Fibroblast of lung (primary cell): ENCODE data around the gene SPAG7. TPM values are rescaled to one million over a fixed set of nuclear protein-coding genes. Genes with fewer than 3 reads are reported as not detected.

Source experiments
- DNase-seq, 2 donors: peaks; one replicate each; pipeline versions ENCODE4 v3.0.0 to v3.0.0-alpha.2; 2010; ENCODE audit warnings: low read depth in 2 of 2
- H2AFZ ChIP-seq: 2 replicates; pipeline ENCODE4 v1.5.1; 2012; ENCODE audit warnings: low read length, control low read depth, inconsistent platforms
- H3K27ac ChIP-seq: 2 replicates; pipeline ENCODE4 v1.5.1; 2011; ENCODE audit warnings: low read length, control low read depth; ENCODE audit not compliant: insufficient read depth
- H3K27me3 ChIP-seq: 2 replicates; pipeline ENCODE4 v1.5.1; 2011; ENCODE audit warnings: mild to moderate bottlenecking, low read length; ENCODE audit not compliant: control insufficient read depth, insufficient read depth
- H3K36me3 ChIP-seq: 2 replicates; pipeline ENCODE4 v1.5.1; 2011; ENCODE audit warnings: low read length; ENCODE audit not compliant: control insufficient read depth, insufficient read depth
- H3K4me1 ChIP-seq: 2 replicates; pipeline ENCODE4 v1.5.1; 2011; ENCODE audit warnings: low read length; ENCODE audit not compliant: control insufficient read depth, insufficient read depth; ENCODE audit errors: extremely low read depth
- H3K4me2 ChIP-seq: 2 replicates; pipeline ENCODE4 v1.5.1; 2011; ENCODE audit warnings: low read length, control low read depth; ENCODE audit not compliant: insufficient read depth; ENCODE audit errors: extremely low read depth
- H3K4me3 ChIP-seq, 4 experiments: fragments of 200-600 bp in 1 of 4; sonication (generic) in 1 of 4; replicated peaks in 1 of 4; 2 replicates each; pipeline ENCODE4 v1.5.1; 2011 to 2016; ENCODE audit warnings: low read length in 4 of 4, low read depth in 3 of 4, mild to moderate bottlenecking in 3 of 4, control low read depth in 2 of 4, inconsistent platforms in 1 of 4, mixed read lengths in 1 of 4; ENCODE audit not compliant: insufficient read depth in 1 of 4; ENCODE audit errors: control extremely low read depth in 1 of 4
- H3K79me2 ChIP-seq: 2 replicates; pipeline ENCODE4 v1.5.1; 2012; ENCODE audit warnings: mild to moderate bottlenecking, low read length, inconsistent platforms; ENCODE audit not compliant: control insufficient read depth, insufficient read depth
- H3K9ac ChIP-seq: 2 replicates; pipeline ENCODE4 v1.5.1; 2011; ENCODE audit warnings: mild to moderate bottlenecking, low read length, control low read depth; ENCODE audit not compliant: insufficient read depth
- H3K9me3 ChIP-seq: 2 replicates; pipeline ENCODE4 v1.5.1; 2012; ENCODE audit warnings: low read depth, low read length; ENCODE audit not compliant: control insufficient read depth, insufficient read depth
- H4K20me1 ChIP-seq: 2 replicates; pipeline ENCODE4 v1.5.1; 2011; ENCODE audit warnings: low read length; ENCODE audit not compliant: control insufficient read depth, insufficient read depth; ENCODE audit errors: extremely low read depth
- CTCF ChIP-seq, 2 donors: IDR thresholded peaks in 1 of 2; conservative IDR thresholded peaks in 1 of 2; 1 replicate in 1 of 2; 2 replicates in 1 of 2; pipeline ENCODE4 v1.5.1; 2011 to 2012; ENCODE audit warnings: low read length in 2 of 2, control low read depth in 1 of 2, inconsistent platforms in 1 of 2, low read depth in 1 of 2, mild to moderate bottlenecking in 1 of 2
- EZH2 ChIP-seq: IDR thresholded peaks from 2 replicates; pipeline ENCODE4 v1.5.1; 2012; ENCODE audit warnings: low read length, control low read depth, mild to moderate bottlenecking; ENCODE audit errors: missing control alignments
- polyA plus RNA-seq, 2 donors: library from polyadenylated mRNA; depleted of rRNA in 1 of 2; stranded (reverse) in 1 of 2; unstranded in 1 of 2; fragments of >200 nt; gene quantifications; 2 replicates each; pipeline ENCODE4 v1.2.1, GENCODE V29; 2011 to 2012; ENCODE audit warnings: missing spikeins in 1 of 2
- total RNA-seq: library from RNA; depleted of rRNA; stranded (reverse); fragments of >200 nt; gene quantifications from 2 replicates; pipeline ENCODE4 v1.2.1, GENCODE V29; 2014

The SPAG7 gene
- total and polyA plus RNA-seq, 2 donors (not counting 1 experiment from before 2014, with no cell fraction given): 62.8 to 83.0 TPM

- DNase-seq: no peak
- H3K27me3 ChIP-seq: no peaks in the 10 kb centered on the region
- no peaks in the 10 kb centered on the region for H3K9me3 ChIP-seq
- peaks cover 32% of the 10 kb centered on the region for H3K36me3 ChIP-seq
- no peak overlapping the region for H2AFZ ChIP-seq
- H3K4me1 ChIP-seq: peaks cover 30% of the 10 kb centered on the region
- peak overlapping the region; percentile 89 for H3K27ac ChIP-seq
- peaks cover 74% of the 10 kb centered on the region for H3K79me2 ChIP-seq
- peak overlapping the region; percentile 45 for H3K9ac ChIP-seq
- no peak for TF ChIP-seq CTCF (conservative IDR thresholded peaks at IDR 0.05 in 1 of 2, IDR thresholded peaks at IDR 0.05 in 1 of 2; ENCODE audit: low read depth in 1 of 2, low read length in 2 of 2)
- no peak for TF ChIP-seq EZH2
- H3K4me3 ChIP-seq: peak overlapping the region; percentile 77 to 93 (median 83)
- H4K20me1 ChIP-seq: no peaks in the 10 kb centered on the region
- H3K4me2 ChIP-seq: peak overlapping the region; percentile 95
Observed at GRCh38 chr17:4941319-4941610, 26.4 kb downstream of the SPAG7 start.

DNA sequence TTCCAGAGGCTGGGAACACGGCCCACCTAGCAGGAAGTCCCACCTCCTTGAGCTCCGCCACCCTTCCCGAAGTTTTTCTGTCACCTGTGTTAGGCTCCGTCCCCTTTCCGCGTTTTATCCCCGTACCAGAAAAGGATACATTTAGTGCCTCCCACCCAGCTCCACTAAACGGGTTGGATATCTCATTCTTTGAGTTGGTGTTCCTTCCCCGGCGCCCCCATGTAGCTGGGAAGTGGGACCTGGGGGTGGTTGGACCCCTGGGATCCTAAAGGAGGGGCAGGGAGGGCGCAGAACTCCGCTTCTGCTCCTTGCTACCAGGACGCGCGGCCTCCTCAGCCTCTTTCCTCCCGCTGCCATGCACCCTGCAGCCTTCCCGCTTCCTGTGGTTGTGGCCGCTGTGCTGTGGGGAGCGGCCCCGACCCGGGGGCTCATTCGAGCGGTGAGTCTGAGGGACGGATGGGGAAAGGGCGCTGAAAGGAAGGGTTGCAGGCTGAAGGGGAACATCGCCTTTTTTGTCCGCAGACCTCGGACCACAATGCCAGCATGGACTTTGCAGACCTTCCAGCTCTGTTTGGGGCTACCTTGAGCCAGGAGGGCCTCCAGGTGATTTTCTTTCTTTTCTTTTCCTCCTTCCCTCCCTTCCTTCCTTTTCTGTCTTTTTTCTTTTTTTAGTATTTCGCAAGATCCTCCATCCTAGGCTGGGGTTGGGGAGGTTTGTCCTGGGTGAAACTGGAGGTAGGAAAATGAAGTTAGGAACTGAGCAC is 26.9 kb downstream of the SPAG7 start:
- peak overlapping the region; percentile 77 to 93 (median 83) for H3K4me3 ChIP-seq
- TF ChIP-seq CTCF (conservative IDR thresholded peaks at IDR 0.05 in 1 of 2, IDR thresholded peaks at IDR 0.05 in 1 of 2; ENCODE audit: low read depth in 1 of 2, low read length in 2 of 2) (no peak), EZH2 (no peak)
- peak overlapping the region; percentile 95 for H3K4me2 ChIP-seq
- no peaks in the 10 kb centered on the region for H4K20me1 ChIP-seq
- H3K9me3 ChIP-seq: no peaks in the 10 kb centered on the region
- no peaks in the 10 kb centered on the region for H3K27me3 ChIP-seq
- peaks cover 35% of the 10 kb centered on the region for H3K36me3 ChIP-seq
- peaks cover 29% of the 10 kb centered on the region for H3K4me1 ChIP-seq
- peaks cover 69% of the 10 kb centered on the region for H3K79me2 ChIP-seq
- peak overlapping the region; percentile 89 for H3K27ac ChIP-seq
- H2AFZ ChIP-seq: peak overlapping the region; percentile 79
- DNase-seq: no peak
- peak overlapping the region; percentile 78 for H3K9ac ChIP-seq

DNA sequence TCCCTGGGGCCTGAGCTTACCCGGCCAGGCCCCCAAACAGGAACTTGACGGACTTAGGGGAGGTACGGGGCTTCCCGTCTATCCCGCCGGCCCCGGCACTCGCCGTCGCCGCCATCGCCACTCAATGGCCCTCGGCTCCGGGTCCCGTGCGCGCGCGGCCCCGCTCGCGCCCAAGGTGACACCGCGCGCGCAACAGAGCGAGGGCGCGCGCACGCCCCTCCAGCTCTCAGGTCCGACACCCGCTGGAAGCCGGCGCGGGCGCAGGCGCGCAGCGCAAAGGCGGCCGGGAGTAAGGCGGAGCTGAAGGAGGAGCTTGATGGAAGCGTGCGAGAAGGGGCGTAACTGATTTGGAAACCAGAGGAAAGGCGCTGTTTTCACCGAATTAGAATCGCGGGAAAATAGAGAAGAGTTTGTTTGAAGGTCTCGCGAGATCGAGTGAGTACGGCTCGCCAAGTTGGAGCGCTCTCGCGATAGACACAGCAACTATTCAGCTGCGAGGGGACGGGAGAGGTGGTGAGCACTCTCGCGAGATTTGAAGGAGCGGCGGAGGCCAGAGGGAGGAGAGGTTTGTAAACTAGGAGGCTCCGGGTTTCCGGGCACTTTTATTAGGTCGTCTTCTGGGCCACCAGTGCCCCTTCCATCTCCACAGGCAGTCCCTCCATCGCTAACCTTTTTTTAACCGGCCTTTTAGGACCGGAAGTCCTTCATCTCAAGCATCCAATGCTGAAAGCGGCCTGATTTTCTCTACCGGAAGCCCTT is 27.6 kb downstream of the SPAG7 start, which contains the start of the genes RNF167 and SLC25A11:
Gene RNF167, plus strand, starts transcription at position 473 of the 759 bp plus-strand sequence. CDS start 642 bp downstream, outside the sequence.
Gene SLC25A11, minus strand, starts transcription at position 251 of the 759 bp plus-strand sequence. Its CDS starts 136 bp downstream, at position 115.
- Histone ChIP-seq H2AFZ (peak within 1 kb of the TSS; percentile 79), H3K9ac (peak within 1 kb of the TSS; percentile 78), H3K4me1 (peaks cover 25% of the 10 kb centered on the region), H3K36me3 (peaks cover 34% of the 10 kb centered on the region), H3K27ac (peak within 1 kb of the TSS; percentile 89), H3K79me2 (peaks cover 61% of the 10 kb centered on the region), H3K4me2 (peak within 1 kb of the TSS; percentile 100), H3K9me3 (no peaks in the 10 kb centered on the region), H3K27me3 (no peaks in the 10 kb centered on the region), H3K4me3 (peak within 1 kb of the TSS; percentile 77 to 93 (median 83)), H4K20me1 (no peaks in the 10 kb centered on the region)
- TF ChIP-seq CTCF (conservative IDR thresholded peaks at IDR 0.05 in 1 of 2, IDR thresholded peaks at IDR 0.05 in 1 of 2; ENCODE audit: low read depth in 1 of 2, low read length in 2 of 2): no peak
- TF ChIP-seq EZH2: no peak
- DNase-seq: peak; percentile 99 to 100
